Cortex of kidney (tissue), 1 donor: ENCODE results near the gene RMI1.
"Not testable (repeated sequence)": the region's sequence is repeated elsewhere in the genome, so short reads cannot be mapped to it uniquely, and the experiment has no call there.

Experiments used
- DNase-seq: peaks from one replicate; lab custom pipeline; 2025; lab: John Stamatoyannopoulos, UW

The RMI1 gene

GRCh38 chr9:84007662-84008061, 27.1 kb downstream of the RMI1 start:
- DNase-seq: no peak

GRCh38 chr9:84024041-84024575, 43.5 kb downstream of the RMI1 start:
- no peak for DNase-seq

DNA sequence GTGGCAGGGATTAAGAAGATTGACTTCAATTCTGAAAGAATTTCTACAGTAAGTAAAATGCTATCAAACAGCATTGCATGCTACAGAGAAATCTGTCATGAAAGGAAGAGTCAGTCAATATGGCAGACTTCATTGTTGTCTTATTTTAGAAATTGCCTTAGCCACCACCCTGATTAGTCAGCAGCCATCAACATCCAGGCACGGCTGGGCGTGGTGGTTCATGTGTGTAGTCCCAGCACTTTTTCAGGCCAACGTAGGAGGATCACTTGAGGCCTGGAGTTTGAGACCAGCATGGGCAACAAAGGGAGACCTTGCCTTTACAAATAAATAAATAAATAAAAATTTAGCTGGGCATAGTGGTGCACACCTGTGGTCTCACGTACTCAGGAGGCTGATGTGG, 46.6 kb downstream of the RMI1 start:
- DNase-seq: no peak

DNA sequence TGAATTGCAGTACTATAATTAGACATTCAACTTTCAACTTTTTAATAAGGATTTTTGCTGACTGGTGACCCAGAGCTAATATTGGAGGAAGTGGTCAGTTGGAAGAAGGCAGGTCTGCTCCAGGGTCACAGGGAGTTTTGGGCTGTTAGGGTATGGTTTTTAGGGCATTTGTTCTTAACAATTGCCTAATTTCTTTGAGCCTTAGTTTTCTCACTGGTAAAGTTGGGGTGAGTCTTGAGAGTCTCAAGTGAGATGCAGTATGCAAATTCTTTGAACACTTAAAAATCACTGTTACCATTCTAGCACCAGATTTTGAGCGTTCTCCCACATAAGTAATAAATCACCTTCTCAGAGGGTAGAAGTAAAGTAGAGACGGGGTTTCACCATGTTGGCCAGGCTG, 50.9 kb downstream of the RMI1 start:
- no peak for DNase-seq

- DNase-seq: not testable (repeated sequence)
Measured at GRCh38 chr9:84041857-84042256, 61.3 kb downstream of the RMI1 start.

DNA sequence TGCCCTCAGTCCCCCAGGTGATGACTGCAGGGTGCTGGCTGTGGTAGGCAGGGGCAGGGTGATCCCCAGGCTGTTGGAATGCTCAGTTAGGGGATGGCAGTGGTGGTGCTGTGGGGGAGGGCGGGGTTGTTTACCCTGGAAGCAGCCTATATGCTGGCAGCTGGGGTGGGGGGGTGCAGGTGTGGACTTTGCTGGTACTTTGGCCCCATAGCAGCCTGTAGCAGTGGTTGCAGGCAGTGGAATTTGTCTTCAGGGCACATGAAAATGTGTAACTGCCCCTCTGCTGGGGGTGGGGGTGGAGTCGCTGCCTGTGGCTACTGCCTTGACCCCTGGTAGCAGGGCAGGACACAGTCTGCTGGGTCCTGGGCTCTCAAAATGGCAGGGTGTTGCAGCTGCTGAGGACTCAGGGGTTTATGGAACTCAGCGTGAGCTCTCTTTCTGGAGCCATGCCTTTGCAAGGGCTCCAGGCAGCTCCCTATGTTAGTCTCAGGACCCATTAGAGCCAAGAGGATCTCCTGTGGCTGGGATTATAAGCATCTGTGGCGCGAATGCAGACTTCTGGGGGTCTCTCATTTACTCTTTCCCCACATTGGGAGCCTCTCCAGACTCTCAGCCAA, 65.0 kb downstream of the RMI1 start:
- DNase-seq: no peak
